OCI-LY7 (cell line): ENCODE results near the gene CDCA4. TPM values are rescaled to one million over a fixed set of nuclear protein-coding genes. Genes with fewer than 3 reads are reported as not detected.

Experiments used
- total RNA-seq, 2 experiments: library from RNA; depleted of rRNA in 1 of 2; stranded (reverse); fragments of >200 nt in 1 of 2; shearing (Covaris generic) in 1 of 2; gene quantifications; 2 replicates each; pipeline ENCODE4 v1.2.3, GENCODE V29; 2014 to 2022

CDCA4 gene
- total RNA-seq, 2 experiments from 2014 or later = 74.0 to 109 TPM

Other genes with a start within 250 kb of the CDCA4 start
- 75.4 and 83.0 TPM in 2 replicates for gene AKT1, start 225.3 kb downstream of the CDCA4 start, total RNA-seq (2014; rRNA removed; shearing (Covaris generic))
- 108 and 109 TPM in 2 replicates for gene AKT1, start 225.3 kb downstream of the CDCA4 start, total RNA-seq (2022)
- gene ZBTB42, start 220.0 kb downstream of the CDCA4 start, total RNA-seq (2014; rRNA removed; shearing (Covaris generic)) = 0.98 and 2.4 TPM in 2 replicates
- 1.9 and 2.4 TPM in 2 replicates for gene ZBTB42, start 220.0 kb downstream of the CDCA4 start, total RNA-seq (2022)
- 0.16 TPM in 1 of 2 replicates, not detected in the other for gene CEP170B, start 155.8 kb downstream of the CDCA4 start, total RNA-seq (2014; rRNA removed; shearing (Covaris generic))
- 0.09 and 0.10 TPM in 2 replicates for gene CEP170B, start 155.8 kb downstream of the CDCA4 start, total RNA-seq (2022)
- gene PLD4, start 96.2 kb downstream of the CDCA4 start, total RNA-seq (2014; rRNA removed; shearing (Covaris generic)) = 0.66 TPM in 1 of 2 replicates, not detected in the other
- gene PLD4, start 96.2 kb downstream of the CDCA4 start, total RNA-seq (2022) = 3.7 and 5.1 TPM in 2 replicates
- 0.21 TPM in 1 of 2 replicates, not detected in the other for gene AHNAK2, start 42.7 kb downstream of the CDCA4 start, total RNA-seq (2014; rRNA removed; shearing (Covaris generic))
- 0.09 and 0.61 TPM in 2 replicates for gene AHNAK2, start 42.7 kb downstream of the CDCA4 start, total RNA-seq (2022)
- 0.08 and 0.82 TPM in 2 replicates for gene CLBA1, start 35.3 kb downstream of the CDCA4 start, total RNA-seq (2014; rRNA removed; shearing (Covaris generic))
- gene CLBA1, start 35.3 kb downstream of the CDCA4 start, total RNA-seq (2022) = 1.2 TPM in 1 of 2 replicates, not detected in the other
- gene GPR132, start 44.3 kb upstream of the CDCA4 start, total RNA-seq (2014; rRNA removed; shearing (Covaris generic)) = 0.10 and 1.0 TPM in 2 replicates
- 1.9 and 3.0 TPM in 2 replicates for gene GPR132, start 44.3 kb upstream of the CDCA4 start, total RNA-seq (2022)
- gene JAG2, start 147.7 kb upstream of the CDCA4 start, total RNA-seq (2014; rRNA removed; shearing (Covaris generic)) = 4.0 and 5.0 TPM in 2 replicates
- 6.0 and 6.5 TPM in 2 replicates for gene JAG2, start 147.7 kb upstream of the CDCA4 start, total RNA-seq (2022)
- 19.5 and 32.1 TPM in 2 replicates for gene NUDT14, start 160.2 kb upstream of the CDCA4 start, total RNA-seq (2014; rRNA removed; shearing (Covaris generic))
- gene NUDT14, start 160.2 kb upstream of the CDCA4 start, total RNA-seq (2022) = 37.0 and 37.5 TPM in 2 replicates
- gene BTBD6, start 227.4 kb upstream of the CDCA4 start, total RNA-seq (2014; rRNA removed; shearing (Covaris generic)) = 27.9 and 30.0 TPM in 2 replicates
- gene BTBD6, start 227.4 kb upstream of the CDCA4 start, total RNA-seq (2022) = 5.7 and 6.9 TPM in 2 replicates